Gastrocnemius medialis (tissue), 4 donors: Measurements from ENCODE around the gene WASL.

Source experiments
- CTCF ChIP-seq, 5 experiments: fragments of 450-650 bp in 3 of 5; fragments of 200-600 bp in 2 of 5; sonication (generic) in 2 of 5; IDR thresholded peaks in 4 of 5; conservative IDR thresholded peaks in 1 of 5; 1 replicate in 4 of 5; 2 replicates in 1 of 5; pipeline ENCODE4 v1.5.1; 2016 to 2019; ENCODE audit warnings: antibody characterized with exemption in 5 of 5, mild to moderate bottlenecking in 3 of 5, moderate library complexity in 3 of 5
- POLR2A ChIP-seq, 2 donors: fragments of 450-650 bp; IDR thresholded peaks; one replicate each; pipeline ENCODE4 v1.6.1; 2017; ENCODE audit warnings: antibody characterized with exemption in 2 of 2, mild to moderate bottlenecking in 2 of 2, moderate library complexity in 2 of 2

- TF ChIP-seq CTCF (IDR thresholded peaks at IDR 0.05 in 4 of 5, conservative IDR thresholded peaks at IDR 0.05 in 1 of 5) (no peak), POLR2A (IDR thresholded peaks at IDR 0.05) (no peak)
These were observed 42.2 kb upstream of the WASL start for GRCh38 chr7:123791001-123791400.
